Stimulated activated CD4-positive, alpha-beta T cell treated with anti-CD3 and anti-CD28 coated beads, Interleukin-12 subunit alpha, Interleukin-12 subunit beta, amount 100 ng/mL, for 48 hours (primary cell): Measurements from ENCODE around the gene ATCAY.

ENCODE experiments used
- DNase-seq, 3 donors: peaks; one replicate each; pipeline ENCODE4 v3.0.0-alpha.2; 2020; ENCODE audit warnings: low read depth in 2 of 3, low spot score in 1 of 3

ATCAY gene

GRCh38 chr19:3968556-3969434 lies 88.3 kb downstream of the ATCAY start:
- no peak for DNase-seq

GRCh38 chr19:3969435-3970312 lies 89.2 kb downstream of the ATCAY start:
- no peak for DNase-seq

GRCh38 chr19:3970313-3970807 lies 89.9 kb downstream of the ATCAY start:
- DNase-seq: no peak

- peak; percentile 91 to 94 (median 92) for DNase-seq
Measured at GRCh38 chr19:3970808-3971598, 90.5 kb downstream of the ATCAY start, which contains the start of gene DAPK3. Gene DAPK3 (minus strand): TSS chr19:3971099. CDS start chr19:3969735, 1,364 bp downstream.

- no peak for DNase-seq
Measured at GRCh38 chr19:3975144-3975543, 94.7 kb downstream of the ATCAY start.

GRCh38 chr19:3975637-3976087 lies 95.2 kb downstream of the ATCAY start:
- DNase-seq: no peak

GRCh38 chr19:3976495-3977241 lies 96.2 kb downstream of the ATCAY start:
- DNase-seq: no peak
